GM18867 (cell line): ENCODE measurements around the gene STH.

ENCODE experiments used
- ATAC-seq: cut with Tn5 transposase; IDR thresholded peaks from one replicate; pipeline ENCODE4 v1.9.1; 2021; ENCODE audit warnings: mild to moderate bottlenecking, moderate library complexity; ENCODE audit not compliant: unreplicated experiment

The STH gene

GRCh38 chr17:45983614-45984310 is 15.3 kb upstream of the STH start:
- no peak for ATAC-seq

GRCh38 chr17:45984368-45984767 is 14.7 kb upstream of the STH start:
- no peak for ATAC-seq

- no peak for ATAC-seq
Observed at GRCh38 chr17:45985447-45985846, 13.6 kb upstream of the STH start.

GRCh38 chr17:45986056-45986455 is 13.0 kb upstream of the STH start:
- ATAC-seq = no peak

- no peak for ATAC-seq
Observed at GRCh38 chr17:45987706-45988105, 11.3 kb upstream of the STH start.

GRCh38 chr17:45989759-45990158 is 9.3 kb upstream of the STH start:
- no peak for ATAC-seq

- no peak for ATAC-seq
Observed at GRCh38 chr17:45990886-45991285, 8.2 kb upstream of the STH start.

- no peak for ATAC-seq
Observed at GRCh38 chr17:45991341-45991740, 7.7 kb upstream of the STH start.

- ATAC-seq = no peak
Observed at GRCh38 chr17:45992175-45992574, 6.9 kb upstream of the STH start.

GRCh38 chr17:45992904-45993303 is 6.1 kb upstream of the STH start:
- no peak for ATAC-seq

- no peak for ATAC-seq
Observed at GRCh38 chr17:45993962-45994627, 5.0 kb upstream of the STH start.

- ATAC-seq = no peak
Observed at GRCh38 chr17:45994987-45995386, 4.1 kb upstream of the STH start.

GRCh38 chr17:45995627-45996270 is 3.3 kb upstream of the STH start:
- ATAC-seq = no peak

- no peak for ATAC-seq
Observed at GRCh38 chr17:45996282-45996937, 2.6 kb upstream of the STH start.

GRCh38 chr17:45997166-45997565 is 1.9 kb upstream of the STH start:
- no peak for ATAC-seq

- no peak for ATAC-seq
Observed at GRCh38 chr17:45997624-45998023, 1.4 kb upstream of the STH start.

GRCh38 chr17:45999900-46000290 is 845 bp downstream of the STH start:
- no peak for ATAC-seq

- ATAC-seq = no peak
Observed at GRCh38 chr17:46000292-46000691, 1.2 kb downstream of the STH start.

- no peak for ATAC-seq
Observed at GRCh38 chr17:46000757-46001156, 1.7 kb downstream of the STH start.

- no peak for ATAC-seq
Observed at GRCh38 chr17:46001390-46002310, 2.6 kb downstream of the STH start.
